HG03442 (cell line): ENCODE measurements around the gene TBPL1.
A peak's percentile ranks its signal among the peaks of the same experiment; 100 is the strongest.
"Not testable (repeated sequence)": the region's sequence is repeated elsewhere in the genome, so short reads cannot be mapped to it uniquely, and the experiment has no call there.

ENCODE experiments used
- ATAC-seq: cut with Tn5 transposase; IDR thresholded peaks from one replicate; pipeline ENCODE4 v1.9.1; 2021; ENCODE audit warnings: mild to moderate bottlenecking, moderate library complexity; ENCODE audit not compliant: unreplicated experiment

The TBPL1 gene

DNA sequence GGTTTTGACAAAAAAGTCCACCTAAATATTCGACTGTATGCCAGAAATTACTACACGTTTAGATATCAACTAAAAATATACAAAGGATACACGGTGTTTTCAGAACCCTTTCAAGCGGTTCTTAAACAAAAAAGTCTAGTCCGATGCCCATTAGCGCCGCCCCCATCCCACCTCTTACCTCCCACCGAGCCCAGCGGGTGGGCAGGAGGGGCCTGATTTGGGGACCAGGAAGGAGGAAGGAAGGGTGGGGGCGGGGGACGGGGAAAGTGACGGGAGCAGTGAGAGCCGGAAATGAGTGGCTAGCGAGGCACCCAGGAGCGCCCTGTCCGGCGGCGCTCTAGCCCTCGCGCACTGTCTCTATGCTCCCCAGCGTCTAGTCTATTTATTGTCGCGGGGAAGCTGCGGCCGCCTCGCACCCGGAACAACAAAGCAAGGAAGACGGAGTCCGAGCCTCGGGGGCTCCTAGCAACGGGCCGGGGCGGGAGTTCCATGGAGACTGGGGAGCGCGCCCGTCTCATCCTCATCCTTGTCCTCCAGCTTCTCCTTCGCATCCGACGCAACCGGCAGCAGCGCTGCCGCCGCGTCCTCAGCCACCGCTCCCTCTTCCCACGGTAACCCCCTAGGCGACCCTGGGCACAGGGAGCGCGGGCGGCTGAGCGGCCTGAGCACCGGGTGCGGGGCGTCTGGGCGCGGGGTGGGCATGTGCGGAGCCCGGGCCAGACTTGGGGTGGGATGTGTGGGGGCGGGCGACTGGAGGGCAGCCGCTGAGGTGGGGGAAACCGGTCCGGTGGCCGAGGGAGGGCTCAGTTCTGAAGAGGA lies at the start of gene TBPL1:
TSS of gene TBPL1 (plus strand) at position 410 of the 819 bp plus-strand sequence. CDS start 26,902 bp downstream, outside the sequence.
- peak; percentile 92 for ATAC-seq

DNA sequence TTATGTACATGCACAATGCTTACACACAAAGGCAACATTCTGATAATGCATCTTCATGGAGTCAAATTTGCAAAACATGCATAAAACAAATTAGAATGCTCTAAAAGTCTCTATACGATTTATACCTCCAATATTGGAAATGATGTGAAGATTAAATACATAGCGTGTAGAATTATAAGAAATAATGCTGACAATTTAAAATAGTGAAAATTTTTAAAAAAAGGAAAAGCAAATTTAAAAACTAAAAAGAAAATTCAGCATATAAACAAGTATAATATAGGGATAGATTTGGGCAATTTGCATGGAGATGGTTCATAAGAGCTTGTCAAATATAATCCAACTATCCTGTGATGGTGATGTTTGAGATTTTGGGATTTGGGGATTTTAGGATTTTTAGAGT lies 49.2 kb upstream of the TBPL1 start:
- ATAC-seq = no peak

DNA sequence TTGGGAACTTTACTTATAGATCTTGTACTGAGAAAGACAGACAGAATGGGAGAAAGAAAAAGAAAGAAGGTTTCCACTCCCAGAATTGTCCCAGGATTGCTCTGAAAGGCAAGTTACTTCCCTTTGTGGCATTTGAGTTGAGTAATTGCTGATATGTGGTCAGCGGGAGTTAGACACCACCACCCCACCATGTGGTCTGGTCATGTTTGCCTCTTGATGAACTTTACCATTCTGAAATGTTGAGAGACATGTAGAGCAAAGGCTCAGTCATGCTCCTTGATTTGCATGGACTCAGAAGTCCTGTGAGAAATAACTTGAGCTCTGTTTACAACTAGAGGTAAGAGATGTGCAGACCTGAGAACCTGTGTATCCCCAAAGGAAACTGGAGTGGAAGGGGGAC lies 47.0 kb upstream of the TBPL1 start:
- ATAC-seq = no peak

DNA sequence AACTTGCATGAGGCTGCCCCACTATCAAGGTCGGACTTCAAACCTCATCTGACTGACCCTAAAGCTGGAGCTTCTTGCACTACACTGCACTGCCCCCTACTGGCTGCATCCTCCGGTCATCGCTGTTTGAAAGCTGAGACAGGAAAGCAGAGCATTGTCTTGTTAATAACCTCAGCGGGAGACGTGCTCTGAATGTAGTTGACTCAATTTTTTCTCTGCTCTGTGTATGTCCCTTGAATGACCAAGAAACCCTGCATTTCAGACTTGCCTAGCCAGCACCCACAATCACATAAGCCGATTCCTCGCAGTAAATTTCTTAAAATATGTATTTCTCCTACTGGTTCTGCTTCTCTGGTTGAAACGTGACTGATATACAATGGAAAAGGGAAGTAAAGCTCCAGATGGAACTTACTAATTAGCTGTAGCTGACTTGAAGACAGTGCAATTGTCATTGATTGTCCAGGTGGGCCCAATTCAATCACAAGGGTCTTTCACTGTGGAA lies 36.3 kb upstream of the TBPL1 start:
- ATAC-seq = peak; percentile 76

DNA sequence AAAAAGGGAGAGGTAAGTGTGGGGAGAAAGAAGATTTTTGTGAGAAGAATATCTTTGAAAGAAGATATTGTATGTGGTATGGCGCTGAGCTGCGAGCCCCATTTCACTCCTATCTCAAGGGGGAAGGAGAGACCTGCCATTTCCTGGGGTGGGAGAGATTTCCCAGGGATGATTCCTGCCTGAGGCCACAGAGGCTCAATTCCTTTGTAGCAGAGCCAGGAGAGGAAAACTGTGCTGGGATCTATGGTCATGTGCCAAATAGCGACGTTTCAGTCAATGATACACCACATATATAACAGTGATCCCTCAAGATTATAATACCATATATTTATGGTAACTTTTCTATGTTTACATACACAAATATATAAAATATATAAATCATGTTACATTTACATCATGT lies 35.2 kb upstream of the TBPL1 start:
- no peak for ATAC-seq

DNA sequence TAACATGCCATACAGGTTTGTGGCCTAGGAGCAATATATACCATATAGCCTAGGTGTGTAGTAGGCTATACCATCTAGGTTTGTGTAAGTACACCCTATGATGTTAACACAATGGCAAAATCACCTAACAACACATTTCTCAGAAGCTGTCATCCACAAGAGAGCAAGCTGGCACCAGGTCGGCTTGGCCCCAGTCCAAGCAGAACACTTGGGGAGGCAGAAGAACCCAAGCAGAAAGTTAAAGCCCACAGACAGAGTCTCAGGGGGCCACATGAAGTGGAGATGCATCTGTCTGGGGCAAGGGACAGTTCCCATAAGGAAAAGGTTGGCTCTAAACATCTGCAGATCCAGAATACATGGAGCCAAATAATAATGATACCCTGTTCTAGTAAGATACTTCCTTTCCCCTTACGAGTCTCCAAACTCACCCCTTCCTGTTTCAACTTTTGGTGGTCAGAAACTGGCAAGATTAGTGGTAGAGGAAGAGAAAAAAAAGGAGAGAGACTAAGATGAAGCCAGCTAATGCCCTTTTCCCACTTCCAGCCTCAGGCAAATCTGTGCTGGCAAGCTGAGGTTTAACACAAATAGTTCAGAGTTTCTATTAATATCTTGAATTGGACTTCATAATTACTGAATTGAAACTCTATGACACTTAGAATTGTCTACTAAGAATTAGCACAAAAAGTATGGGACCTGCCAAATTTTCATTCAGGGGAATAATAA lies 34.7 kb upstream of the TBPL1 start:
- ATAC-seq = no peak

DNA sequence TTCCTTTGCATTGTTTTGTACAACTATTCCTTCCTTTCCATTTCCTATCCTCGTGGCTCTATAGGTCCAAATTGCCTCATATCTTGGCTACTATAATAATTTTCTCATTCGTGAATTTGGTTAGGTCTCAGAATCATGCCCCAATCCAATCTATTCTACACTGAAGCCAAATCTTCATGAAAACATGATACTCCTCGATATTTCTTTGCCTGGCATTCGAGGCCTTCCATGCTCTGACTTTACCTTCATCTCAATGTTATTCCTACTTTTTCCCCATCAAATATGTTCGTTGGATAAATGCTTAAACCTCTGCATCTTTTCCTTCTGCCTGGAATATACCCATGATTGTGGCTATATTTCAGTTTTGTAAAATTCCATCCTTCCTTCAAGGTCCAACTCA lies 33.7 kb upstream of the TBPL1 start:
- no peak for ATAC-seq

DNA sequence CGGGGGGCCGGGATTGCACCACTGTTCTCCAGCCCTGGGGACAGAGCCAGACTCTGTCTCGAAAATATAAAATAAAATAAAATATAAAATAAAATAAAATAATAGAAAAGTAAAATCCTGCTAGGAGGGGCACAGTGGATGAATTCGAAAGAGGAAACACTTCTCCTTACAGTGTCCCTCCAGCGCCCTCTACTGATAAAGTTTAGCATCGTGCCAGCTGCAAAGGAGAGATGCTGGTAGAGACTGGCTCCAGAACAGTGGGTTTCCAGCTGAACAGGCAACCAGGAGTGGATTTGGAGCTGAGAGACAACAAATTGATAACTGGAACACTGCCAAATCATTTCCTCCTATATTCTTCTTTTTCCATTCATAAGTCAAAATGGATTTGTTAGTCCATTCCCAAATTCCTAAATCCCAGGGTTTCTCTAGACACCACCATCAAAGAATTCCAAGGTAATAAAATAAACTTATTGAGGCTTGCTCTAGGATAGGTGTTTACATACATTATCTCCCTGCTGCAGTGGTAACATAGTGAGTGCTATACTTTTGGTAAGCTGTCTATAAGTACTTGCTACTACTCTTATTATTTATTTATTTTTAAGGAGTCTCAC lies 31.7 kb upstream of the TBPL1 start:
- ATAC-seq = peak; percentile 77

DNA sequence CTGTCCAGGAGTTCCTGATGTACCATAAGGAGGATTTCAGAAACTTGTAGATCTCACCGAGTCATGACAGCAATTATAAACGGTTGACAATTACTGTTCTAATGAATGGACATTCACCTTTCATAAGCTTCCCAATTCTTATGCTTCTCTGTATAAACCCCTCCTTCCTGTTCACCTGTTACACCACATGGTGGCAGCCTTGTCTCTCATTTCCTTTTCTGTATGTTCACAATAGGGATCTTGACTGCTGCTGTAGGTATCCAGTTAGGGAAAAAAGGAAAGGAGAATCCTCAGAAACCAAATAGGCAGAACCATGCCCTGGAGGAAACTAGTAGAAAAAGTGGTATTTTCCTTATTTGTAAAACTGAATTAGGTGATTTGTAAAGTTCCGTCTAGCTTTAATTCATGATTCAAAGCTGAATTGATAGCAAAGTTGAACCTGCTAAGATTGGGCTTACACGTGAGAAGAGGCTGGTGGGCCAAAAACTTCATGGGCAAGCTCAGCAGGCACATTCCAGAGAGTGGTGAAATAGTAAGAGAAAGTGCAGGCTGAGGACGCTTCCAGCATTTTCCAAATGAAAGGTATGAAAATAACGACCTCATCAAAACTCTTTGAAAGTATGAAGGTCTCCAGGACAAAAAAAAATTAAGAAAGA lies 29.0 kb upstream of the TBPL1 start:
- ATAC-seq = peak; percentile 78

DNA sequence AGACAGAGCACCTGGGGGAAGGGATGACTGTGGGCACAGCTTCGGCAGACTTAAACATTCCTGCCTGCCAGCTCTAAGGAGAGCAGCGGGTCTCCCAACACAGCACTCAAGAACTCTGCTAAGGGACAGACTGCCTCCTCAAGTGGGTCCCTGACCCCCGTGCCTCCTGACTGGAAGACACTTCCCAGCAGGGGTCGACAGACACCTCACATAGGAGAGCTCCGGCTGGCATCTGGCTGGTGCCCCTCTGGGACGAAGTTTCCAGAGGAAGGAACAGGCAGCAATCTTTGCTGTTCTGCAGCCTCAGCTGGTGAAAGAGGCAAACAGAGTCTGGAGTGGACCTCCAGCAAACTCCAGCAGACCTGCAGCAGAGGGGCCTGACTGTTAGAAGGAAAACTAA lies 21.8 kb upstream of the TBPL1 start:
- not testable (repeated sequence) for ATAC-seq

DNA sequence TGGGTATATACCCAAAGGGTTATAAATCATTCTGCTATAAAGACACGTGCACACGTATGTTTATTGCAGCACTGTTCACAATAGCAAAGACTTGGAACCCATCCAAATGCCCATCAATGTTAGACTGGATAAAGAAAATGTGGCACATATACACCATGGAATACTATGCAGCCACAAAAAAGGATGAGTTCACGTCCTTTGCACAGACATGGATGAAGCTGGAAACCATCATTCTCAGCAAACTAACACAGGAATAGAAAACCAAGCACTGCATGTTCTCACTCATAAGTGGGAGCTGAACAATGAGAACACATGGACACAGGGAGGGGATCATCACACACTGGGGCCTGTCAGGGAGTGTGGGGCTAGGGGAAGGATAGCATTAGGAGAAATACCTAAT lies 16.7 kb upstream of the TBPL1 start:
- ATAC-seq = not testable (repeated sequence)

DNA sequence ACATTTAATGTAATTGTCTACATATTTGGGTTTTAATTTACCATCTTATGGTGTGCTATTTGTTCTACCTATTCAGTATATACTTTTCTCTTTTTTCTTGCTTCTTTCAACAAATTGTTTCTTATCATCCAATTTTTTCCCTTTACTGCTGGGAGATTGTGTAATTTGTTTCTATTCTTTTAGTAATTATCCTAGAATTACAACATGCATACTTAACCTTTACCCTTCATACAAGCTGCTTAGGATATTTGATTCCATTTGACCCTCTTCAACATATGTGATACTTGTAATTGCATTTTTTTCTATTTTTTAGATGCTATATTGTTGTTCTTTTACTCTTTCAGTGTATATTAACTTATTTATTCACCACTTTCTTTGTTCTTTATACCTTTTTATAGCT lies 15.1 kb upstream of the TBPL1 start:
- ATAC-seq = no peak

DNA sequence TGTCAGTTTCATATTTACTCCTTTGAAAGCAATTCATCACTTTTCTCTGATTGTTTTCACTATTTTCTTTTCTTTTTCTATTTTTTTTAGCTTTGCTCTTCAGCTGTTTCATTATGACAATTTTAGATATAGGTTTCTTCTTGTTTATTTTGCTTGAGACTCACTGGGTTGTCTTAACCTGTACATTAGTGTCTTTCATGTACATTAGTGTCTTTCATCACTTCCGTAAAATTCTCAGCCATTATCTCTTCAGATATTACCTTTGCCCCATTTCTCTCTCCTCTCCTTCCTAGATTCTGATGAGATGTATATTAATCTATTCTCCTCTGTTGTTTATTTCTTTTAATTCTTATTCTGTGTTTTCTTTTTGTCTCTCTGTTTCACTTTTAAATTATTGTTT lies 14.5 kb upstream of the TBPL1 start:
- no peak for ATAC-seq

DNA sequence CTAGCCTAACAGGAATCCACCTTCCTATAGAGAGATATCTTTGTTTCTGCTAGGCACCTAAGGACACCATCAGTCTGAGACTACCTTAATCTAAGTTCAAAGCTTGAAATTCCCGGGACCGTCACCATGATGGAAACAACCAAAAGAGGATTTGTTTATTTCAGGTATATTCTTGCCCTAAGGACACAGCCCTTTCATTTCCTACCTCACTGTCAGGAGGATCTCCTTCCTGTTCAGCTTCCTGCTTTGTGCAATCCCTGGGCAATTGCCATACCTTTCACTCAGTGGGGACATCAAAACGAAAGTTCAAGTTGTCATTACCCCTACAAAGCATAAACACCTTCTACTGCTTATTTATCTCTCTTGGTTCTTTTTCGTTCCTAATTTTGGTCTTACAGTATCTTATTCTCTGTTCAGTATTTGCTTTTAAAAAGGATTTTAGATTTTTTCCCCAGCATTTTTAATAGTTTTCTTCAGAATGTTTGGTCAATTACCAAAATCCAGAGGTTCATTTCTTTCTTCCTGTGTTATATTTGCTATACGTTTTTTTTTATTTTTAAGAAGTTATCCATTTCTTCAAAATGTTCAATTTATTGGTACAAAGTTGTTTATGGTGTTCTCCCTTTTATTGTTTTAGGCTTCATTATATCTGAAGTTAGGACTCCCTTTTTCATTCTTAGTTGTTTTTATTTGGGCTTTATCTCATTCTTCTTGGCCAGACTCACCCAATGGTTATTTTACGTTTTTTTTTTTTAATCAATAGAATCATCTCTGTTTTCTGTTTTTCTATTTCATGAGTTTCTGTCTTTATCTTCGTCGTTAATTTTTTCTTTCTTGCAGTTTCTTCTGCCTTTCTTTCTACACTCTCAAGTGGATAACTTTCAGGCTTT lies 13.0 kb upstream of the TBPL1 start:
- no peak for ATAC-seq

DNA sequence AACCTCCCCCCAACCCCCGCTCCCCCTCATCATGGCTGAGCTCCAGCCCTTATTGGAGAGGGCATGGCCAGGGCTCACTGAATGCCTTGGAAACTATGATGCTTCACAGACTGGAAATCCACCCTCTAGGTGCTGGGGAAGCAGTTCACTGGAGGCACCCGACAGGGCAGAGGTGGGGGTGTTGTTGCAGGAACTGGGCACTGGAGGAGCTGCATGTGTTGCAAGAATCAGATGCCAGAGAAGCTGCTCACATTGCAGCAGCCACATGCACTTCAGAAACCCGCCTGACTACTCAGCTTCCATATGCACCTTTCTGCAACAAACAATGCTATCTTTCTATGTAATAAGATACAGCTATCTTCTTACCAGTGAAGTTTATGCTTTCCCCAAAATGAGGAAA lies 7.9 kb upstream of the TBPL1 start:
- ATAC-seq = no peak

DNA sequence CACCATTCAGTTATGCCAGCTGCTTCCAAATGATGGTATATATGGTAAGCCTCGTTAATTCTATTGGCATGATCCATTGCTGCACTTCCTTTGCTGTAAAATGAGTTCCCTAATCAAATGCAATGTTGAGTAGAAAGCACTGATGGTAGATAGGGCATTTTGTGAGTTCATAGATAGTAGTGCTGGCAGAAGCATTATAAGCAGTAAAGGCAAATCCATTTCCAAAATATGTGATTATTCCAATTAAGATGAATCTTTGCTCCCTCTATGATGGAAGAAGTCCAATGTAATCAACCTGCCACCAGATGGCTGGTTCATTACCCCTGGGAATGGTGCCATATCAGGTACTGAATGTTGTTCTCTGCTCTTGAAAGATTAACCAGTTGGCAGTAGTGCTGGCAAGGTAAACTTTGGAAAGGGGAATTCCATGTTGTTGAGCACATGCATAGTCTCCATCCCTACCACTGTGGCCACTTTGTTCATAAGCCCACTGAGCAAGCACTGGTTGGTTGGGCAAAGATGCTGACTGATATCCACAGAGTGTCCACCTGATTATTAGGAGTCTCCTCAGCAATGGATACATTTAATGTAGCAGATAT lies 5.6 kb upstream of the TBPL1 start:
- ATAC-seq = no peak

DNA sequence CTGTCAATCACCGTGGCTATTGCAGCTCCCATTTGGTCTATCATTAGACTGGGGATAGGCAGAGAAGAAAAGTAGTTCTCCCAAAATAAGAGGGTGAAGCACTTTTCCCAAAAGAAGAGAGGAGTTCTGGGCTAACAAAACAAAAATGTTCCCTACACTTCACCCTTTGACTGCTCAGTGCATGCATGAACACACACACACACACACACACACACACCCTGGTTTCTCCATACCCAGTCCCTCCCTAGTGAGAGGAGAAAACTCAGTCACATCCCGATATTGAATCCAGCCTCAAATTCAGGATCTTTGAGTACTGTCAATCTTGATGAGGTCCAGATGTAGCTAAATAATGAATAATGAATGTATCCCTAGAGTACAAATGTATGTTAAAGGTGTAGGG lies 4.6 kb upstream of the TBPL1 start:
- ATAC-seq = no peak

DNA sequence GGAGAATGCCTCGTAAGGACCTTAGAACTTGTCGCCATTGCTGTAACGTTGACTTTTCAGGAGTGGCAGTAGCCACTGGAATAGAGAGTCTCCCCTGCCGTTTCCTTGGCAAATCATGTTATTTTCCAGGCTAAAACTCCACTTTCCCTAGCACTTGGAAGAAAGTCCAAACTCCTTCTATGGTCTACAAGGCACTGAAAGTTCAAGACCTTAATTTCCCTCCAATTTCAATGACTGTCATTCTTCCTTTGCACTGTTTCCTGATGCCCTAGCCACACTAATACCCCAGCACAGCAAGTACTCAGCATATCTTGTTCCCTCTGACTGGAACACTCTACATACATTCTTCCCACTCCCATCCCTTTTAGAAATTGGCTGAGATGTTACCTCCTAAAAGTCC lies 1.8 kb upstream of the TBPL1 start:
- no peak for ATAC-seq

DNA sequence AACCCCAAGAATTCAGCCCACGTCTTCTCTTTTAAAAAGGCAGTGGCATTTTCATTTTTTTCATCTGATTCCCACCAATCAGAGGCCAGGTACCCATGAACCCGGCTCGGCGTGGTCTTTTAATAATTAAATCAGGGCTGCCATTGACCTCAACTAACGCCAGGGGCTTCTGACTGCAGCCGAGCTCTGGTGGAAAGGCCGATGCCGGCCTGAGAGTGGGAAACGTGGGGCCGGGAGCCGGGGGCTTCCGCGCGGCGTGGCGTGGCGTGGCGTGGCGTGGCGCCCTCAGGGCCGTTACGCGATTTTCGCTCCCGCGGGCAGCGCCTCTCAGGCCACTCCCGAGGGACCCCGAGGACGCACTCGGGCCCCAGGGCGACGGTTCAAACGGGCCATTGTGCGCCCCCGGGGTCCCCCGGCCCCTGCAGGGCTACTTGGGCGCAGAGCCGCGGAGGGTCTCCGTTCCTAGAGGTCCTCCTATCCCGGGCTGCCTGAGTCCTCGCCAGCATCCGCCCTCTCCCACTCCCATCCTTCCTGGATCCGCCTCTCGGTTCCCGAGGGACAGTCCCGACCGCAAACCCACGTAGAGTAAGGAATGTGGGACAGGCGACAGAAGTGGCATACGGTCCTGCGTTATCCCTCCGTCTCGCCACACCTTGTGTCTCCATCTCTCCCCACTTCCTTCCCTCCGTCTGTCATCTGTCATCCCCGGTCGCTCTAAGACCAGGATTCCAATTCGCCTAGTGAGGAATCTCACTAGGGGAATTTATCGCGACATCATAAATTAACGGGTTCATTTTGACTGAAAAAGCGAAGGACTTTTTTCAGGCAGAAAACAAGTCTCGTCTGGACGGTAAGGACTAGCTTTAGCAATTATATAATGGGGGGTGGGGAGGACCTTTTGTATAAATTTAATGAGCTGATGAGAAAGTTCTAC lies 876 bp upstream of the TBPL1 start:
- peak; percentile 42 for ATAC-seq
